ENCODE results near the gene ADAM30. TPM values are rescaled to one million over a fixed set of nuclear protein-coding genes. Genes with fewer than 3 reads are reported as not detected.

ADAM30 gene
- total RNA-seq, 2 experiments from 2014 or later: not detected

DNA sequence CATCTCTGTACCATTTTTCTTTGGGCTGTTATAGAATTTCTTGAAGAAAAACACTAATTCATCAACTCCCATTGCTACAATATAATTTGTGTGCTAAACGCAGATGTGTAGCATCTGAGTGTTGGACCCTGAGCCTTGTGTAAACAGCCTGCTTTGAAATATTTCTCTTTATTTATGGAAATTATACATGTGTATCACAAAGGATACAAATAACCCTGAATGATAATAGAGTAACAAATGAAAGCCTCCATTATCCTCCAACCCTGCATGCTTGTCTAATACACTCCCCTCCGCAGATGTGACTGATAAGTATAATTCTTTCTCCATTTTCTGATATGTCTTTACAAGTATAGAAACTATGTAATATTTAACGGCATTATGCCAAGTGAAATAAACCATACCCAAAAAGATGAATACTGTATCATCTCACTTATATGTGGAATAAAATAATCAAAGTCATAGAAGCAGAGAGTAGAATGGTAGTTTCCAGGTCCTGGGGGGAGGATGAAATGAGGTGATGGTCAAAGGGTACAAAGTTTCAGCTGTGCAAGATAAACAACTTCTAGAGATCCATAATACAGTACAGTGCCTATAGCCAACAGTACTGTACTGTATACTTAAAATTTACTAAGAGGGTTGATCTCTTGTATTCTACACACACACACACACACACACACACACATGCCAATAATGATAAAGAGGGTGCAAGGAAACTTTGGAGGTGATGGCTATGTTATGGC, 2.8 kb upstream of the ADAM30 start:
- H3K27ac Mint-ChIP-seq: no peak overlapping the region
- peaks cover 4% of the 10 kb centered on the region for H3K36me3 Mint-ChIP-seq
- peaks cover 4% of the 10 kb centered on the region for H3K9me3 Mint-ChIP-seq
- H3K27me3 Mint-ChIP-seq: peaks cover 25% of the 10 kb centered on the region
- no peak for DNase-seq
- peaks cover 13% of the 10 kb centered on the region for H3K4me1 Mint-ChIP-seq
- POLR2A ChIA-PET: no interaction called here
- no peak overlapping the region for H3K4me3 Mint-ChIP-seq
- no peak for ATAC-seq (ENCODE audit: low read depth)

DNA sequence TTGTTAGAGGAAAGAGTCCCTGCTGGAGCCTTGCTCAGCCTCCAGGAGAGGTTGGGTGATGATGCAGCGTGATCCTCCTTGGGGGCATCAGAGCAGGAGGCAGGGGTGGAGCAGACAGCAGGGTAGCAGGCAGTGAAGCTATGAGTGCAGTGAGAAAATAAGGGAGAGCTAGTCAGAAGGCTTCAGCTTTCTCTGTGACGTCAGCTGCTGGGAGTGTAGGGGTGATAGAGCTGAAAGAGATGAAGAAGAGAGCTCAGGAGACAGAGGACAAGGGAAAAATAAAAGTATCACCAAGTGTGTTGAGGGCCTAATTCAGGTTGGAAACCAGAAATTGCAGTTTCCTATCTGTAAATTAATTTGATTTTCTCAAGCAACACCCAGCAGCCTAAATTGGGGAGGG, 2.2 kb upstream of the ADAM30 start:
- H3K27ac Mint-ChIP-seq: no peak overlapping the region
- peaks cover 19% of the 10 kb centered on the region for H3K27me3 Mint-ChIP-seq
- POLR2A ChIA-PET: no interaction called here
- H3K36me3 Mint-ChIP-seq: peaks cover 4% of the 10 kb centered on the region
- peaks cover 4% of the 10 kb centered on the region for H3K9me3 Mint-ChIP-seq
- ATAC-seq (ENCODE audit: low read depth) (no peak), DNase-seq (no peak)
- H3K4me1 Mint-ChIP-seq: peaks cover 19% of the 10 kb centered on the region
- H3K4me3 Mint-ChIP-seq: no peak overlapping the region

DNA sequence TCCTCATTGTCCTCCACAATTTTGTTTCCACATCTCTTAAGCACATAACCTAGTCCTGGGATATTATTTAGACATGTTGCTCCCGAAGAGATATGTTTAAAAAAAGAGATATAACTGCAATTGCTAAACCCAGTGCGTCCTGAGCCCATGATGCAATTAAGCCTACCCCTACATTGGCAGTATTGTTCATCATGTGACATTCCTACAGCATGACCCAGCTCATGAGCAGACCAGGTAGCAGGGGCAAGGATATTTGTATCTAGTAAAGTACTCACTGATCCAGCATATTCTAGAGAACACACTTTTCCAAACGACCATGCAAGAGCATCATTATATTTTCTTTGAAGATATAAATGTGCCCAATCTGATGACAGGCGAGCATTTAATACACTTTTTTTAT, 1.2 kb downstream of the ADAM30 start:
- DNase-seq: no peak
- no peak overlapping the region for H3K27ac Mint-ChIP-seq
- H3K36me3 Mint-ChIP-seq: peaks cover 8% of the 10 kb centered on the region
- no peak for ATAC-seq (ENCODE audit: low read depth)
- no peak overlapping the region for H3K4me3 Mint-ChIP-seq
- peaks cover 12% of the 10 kb centered on the region for H3K27me3 Mint-ChIP-seq
- peaks cover 39% of the 10 kb centered on the region for H3K4me1 Mint-ChIP-seq
- peaks cover 2% of the 10 kb centered on the region for H3K9me3 Mint-ChIP-seq
- POLR2A ChIA-PET: no interaction called here

DNA sequence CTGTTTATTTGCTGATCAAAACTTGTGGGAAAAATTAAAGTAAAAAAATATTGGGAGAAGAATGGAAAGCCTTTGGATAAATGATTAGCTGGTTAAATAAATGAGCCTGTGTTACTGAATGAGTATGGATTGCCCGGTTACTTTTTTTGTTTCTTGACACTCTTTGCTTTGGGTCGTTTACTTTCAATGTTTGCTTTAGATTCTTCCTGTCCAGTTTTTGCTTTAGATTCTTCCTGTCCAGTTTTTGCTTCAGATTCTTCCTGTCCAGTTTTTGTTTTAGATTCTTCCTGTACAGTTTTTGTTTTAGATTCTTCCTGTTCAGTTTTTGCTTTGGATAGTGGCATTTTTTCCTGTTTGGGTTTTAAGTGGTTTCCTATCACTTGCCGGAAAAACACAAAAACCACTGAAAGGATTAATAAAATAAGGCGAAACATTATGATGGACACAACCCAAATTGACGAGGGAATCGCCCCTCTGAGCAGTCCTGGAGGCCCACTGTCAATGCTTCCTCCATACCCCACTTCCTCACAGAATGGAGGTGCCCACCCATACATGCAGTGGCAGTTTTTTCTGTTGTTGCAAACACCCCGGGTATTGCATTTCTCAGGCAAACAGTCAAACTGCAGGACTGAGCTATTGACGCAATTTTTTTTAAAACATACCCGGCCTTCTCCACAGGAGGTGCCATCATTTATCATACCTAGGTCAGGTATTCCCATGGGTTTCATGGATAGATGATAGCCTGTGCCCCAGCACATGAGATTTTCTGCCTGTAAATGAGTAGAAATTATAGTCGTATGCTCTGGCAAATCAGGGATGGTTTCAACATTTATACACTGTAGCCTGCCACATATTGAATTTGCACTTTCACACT, 2.3 kb downstream of the ADAM30 start:
- DNase-seq: no peak
- peaks cover 4% of the 10 kb centered on the region for H3K9me3 Mint-ChIP-seq
- peak overlapping the region; percentile 80 for H3K27ac Mint-ChIP-seq
- peaks cover 15% of the 10 kb centered on the region for H3K27me3 Mint-ChIP-seq
- no peak for ATAC-seq (ENCODE audit: low read depth)
- POLR2A ChIA-PET: interaction anchor here (1.0 to 1.2 kb wide), 2 partner anchors 16 to 40 kb away, joined by 3 read pairs; no protein-coding TSS in a partner anchor
- H3K36me3 Mint-ChIP-seq: peaks cover 12% of the 10 kb centered on the region
- H3K4me1 Mint-ChIP-seq: peaks cover 39% of the 10 kb centered on the region
- peak overlapping the region; percentile 70 for H3K4me3 Mint-ChIP-seq

DNA sequence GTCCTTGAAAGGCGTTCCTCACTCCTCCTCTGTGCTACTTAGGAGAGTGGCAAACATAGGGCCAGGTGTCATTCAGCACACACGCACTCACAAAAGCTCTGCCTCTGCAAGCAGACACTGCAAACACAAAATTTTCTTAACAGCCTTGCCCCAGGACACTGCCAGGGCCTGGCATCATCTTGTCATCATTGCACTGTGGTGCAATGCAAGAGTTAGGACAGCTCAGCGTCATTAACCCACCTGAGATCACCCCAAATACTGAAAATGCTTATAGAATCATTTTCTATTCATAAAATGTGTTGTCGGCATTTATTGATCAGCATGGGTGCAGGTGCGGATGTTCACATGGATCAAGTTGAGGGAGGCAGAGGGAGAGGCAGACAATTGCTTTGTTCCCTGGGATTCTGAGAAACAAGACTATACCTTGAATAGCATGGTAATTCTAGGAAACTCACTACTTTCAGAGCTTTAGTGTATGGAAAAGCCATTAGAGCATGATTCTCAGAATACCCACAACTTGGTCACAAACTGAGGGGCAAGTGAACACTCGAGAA, 3.0 kb downstream of the ADAM30 start:
- Mint-ChIP-seq H3K27me3 (peaks cover 15% of the 10 kb centered on the region), H3K4me3 (peak overlapping the region; percentile 70), H3K27ac (peak overlapping the region; percentile 80), H3K9me3 (peaks cover 9% of the 10 kb centered on the region), H3K36me3 (peaks cover 20% of the 10 kb centered on the region), H3K4me1 (peaks cover 39% of the 10 kb centered on the region)
- peak; percentile 91 for ATAC-seq (ENCODE audit: low read depth)
- POLR2A ChIA-PET: interaction anchor here (1.0 to 1.2 kb wide), 2 partner anchors 17 to 41 kb away, joined by 3 read pairs; no protein-coding TSS in a partner anchor
- peak; percentile 43 for DNase-seq

DNA sequence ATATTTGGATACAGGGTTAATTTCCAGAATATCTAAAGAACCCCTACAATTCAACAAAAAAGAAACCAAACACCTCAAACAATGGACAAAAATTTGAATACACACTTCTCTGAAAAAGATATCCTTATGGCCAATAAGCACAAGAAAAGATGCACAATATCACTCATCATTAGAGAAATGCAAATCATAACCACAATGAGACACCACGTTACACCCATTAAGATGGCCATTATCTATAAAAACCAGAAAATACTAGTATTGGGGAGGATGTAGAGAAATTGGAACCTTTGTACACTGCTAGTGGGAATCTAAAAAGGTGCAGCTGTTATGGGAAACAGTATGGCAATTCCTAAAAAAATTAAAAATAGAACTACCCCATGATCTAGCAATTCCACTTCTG, 4.9 kb downstream of the ADAM30 start:
- DNase-seq: no peak
- Mint-ChIP-seq H3K36me3 (peaks cover 25% of the 10 kb centered on the region), H3K9me3 (peaks cover 12% of the 10 kb centered on the region), H3K27me3 (peaks cover 18% of the 10 kb centered on the region), H3K4me1 (peaks cover 39% of the 10 kb centered on the region), H3K4me3 (no peak overlapping the region), H3K27ac (no peak overlapping the region)
- POLR2A ChIA-PET: no interaction called here
- no peak for ATAC-seq (ENCODE audit: low read depth)

DNA sequence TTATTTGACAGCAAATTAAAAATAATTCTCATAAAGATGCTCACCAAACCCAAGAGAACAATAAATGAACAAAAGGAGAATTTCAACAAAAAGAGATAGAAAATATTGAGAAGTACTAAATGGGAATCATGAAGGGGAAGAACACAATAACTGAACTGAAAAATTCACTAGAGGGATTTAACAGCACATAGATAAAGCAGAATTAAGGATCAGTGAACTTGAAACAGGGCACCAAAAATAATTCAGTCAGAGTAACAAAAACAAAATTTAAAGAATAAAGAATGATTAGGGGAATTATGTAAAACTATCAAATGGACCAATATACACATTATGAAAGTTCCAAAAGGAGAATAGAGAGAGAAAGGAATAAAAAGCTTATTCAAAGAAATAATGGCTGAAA, 7.8 kb downstream of the ADAM30 start:
- Mint-ChIP-seq H3K4me1 (peaks cover 27% of the 10 kb centered on the region), H3K4me3 (no peak overlapping the region), H3K36me3 (peaks cover 21% of the 10 kb centered on the region), H3K9me3 (peaks cover 12% of the 10 kb centered on the region), H3K27me3 (peaks cover 28% of the 10 kb centered on the region), H3K27ac (no peak overlapping the region)
- no peak for ATAC-seq (ENCODE audit: low read depth)
- POLR2A ChIA-PET: no interaction called here
- no peak for DNase-seq

DNA sequence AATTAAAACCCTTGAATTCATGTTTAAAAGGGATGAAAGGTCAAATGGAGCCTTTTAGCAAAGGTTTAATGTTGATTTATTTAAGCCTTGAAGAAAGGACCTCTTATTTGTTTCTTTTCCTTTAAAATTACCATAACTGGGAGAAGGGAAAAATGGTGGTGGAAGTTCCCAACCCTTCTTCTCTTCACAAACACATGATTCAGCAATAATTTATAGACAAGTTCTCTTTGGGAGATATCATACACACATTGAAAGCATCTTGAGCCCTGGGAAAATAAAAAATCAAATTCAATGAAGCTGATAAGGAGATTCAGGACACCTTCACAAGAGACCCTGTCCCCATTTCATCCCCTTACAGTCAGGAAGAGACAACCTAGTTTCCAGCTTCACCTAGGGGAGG, 8.9 kb downstream of the ADAM30 start:
- Mint-ChIP-seq H3K36me3 (peaks cover 21% of the 10 kb centered on the region), H3K27me3 (peaks cover 28% of the 10 kb centered on the region), H3K27ac (no peak overlapping the region), H3K4me1 (peaks cover 17% of the 10 kb centered on the region), H3K9me3 (peaks cover 12% of the 10 kb centered on the region), H3K4me3 (no peak overlapping the region)
- no peak for DNase-seq
- POLR2A ChIA-PET: no interaction called here
- no peak for ATAC-seq (ENCODE audit: low read depth)

DNA sequence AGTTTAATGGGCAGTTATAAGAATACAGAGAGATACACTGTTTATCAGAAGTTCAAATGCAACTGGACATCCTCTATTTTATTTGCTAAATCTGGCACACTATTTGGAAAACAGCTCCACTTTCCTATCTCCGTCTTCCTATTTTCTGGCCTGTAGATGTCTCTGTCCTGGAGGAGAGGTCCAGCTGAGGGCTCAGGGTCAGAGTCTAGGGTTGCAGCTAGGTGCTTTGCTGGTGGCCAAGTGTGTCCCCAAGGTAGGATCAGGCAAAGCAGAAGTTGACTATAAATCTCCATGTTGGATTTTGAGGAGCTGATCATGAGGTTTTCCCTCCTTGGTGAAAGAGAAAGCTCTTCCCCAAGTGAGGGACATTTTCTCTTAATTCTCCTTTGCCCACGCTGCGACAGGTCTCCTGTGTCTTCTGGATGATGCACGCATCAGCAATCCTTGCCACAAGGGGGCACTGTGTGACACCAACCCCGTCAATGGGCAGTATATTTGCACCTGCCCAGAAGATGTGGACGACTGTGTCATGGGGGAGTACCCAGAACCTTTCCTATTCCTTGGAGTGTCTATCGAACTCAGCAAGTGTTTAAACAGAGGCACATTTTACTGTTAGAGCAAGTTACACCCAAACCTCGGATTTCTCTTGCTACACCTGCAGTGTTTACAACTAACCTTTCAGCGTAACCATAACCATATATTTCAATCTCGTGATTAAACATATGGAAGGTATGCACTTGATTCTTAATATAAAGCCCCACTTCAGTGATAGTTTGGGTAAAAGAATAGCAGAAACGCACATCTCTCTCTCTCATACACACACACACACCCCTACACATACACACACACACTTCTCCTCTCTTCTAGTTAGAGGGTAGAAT, 10.2 kb downstream of the ADAM30 start:
- H3K27ac Mint-ChIP-seq: no peak overlapping the region
- ATAC-seq (ENCODE audit: low read depth): peak; percentile 60
- H3K27me3 Mint-ChIP-seq: peaks cover 24% of the 10 kb centered on the region
- H3K4me3 Mint-ChIP-seq: no peak overlapping the region
- peaks cover 8% of the 10 kb centered on the region for H3K4me1 Mint-ChIP-seq
- peaks cover 9% of the 10 kb centered on the region for H3K9me3 Mint-ChIP-seq
- POLR2A ChIA-PET: no interaction called here
- H3K36me3 Mint-ChIP-seq: peaks cover 17% of the 10 kb centered on the region
- DNase-seq: peak; percentile 67

DNA sequence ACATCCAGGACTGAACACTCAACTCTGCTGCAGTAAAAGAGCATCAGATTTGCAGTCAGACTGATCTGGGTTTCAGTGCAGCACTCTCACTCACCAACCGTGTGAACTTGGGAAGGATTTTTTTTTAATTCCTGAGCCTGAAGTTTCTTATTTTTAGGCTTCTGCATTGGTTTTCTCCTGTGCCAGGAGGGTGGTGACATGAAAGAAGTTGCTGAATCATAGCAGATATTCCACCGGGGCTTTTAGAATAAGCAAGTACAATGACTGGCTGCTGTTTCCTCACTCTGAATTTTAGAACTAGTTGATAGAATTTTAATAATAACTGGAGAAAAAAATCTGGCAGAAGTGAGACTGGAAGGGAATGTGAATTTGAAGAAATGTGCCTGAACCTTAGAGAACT, 11.6 kb downstream of the ADAM30 start:
- POLR2A ChIA-PET: no interaction called here
- Mint-ChIP-seq H3K4me1 (peaks cover 5% of the 10 kb centered on the region), H3K36me3 (peaks cover 17% of the 10 kb centered on the region), H3K4me3 (no peak overlapping the region), H3K9me3 (peaks cover 9% of the 10 kb centered on the region), H3K27ac (no peak overlapping the region), H3K27me3 (peaks cover 31% of the 10 kb centered on the region)
- ATAC-seq (ENCODE audit: low read depth) (no peak), DNase-seq (no peak)

DNA sequence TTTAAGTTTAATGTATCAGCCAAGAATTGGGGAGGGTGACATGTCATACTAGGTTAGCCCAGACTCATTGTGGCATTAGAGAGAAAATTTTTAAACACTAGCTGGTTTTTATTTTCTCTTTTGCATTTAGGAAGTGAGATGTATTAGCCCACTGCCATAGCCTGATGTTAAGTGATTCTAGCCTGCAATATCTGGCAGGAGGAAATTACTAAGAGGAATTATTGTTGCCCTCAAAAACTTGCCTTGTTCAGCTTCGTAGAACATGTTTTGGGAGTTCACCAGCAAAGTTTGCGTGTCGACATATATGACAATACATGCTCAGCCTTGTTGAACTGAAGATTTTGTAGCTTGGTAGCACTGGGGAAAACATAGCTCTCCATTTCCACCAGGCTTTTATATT, 12.5 kb downstream of the ADAM30 start:
- no peak for DNase-seq
- POLR2A ChIA-PET: no interaction called here
- no peak overlapping the region for H3K27ac Mint-ChIP-seq
- H3K9me3 Mint-ChIP-seq: peaks cover 8% of the 10 kb centered on the region
- H3K36me3 Mint-ChIP-seq: peaks cover 11% of the 10 kb centered on the region
- no peak for ATAC-seq (ENCODE audit: low read depth)
- H3K27me3 Mint-ChIP-seq: peaks cover 28% of the 10 kb centered on the region
- no peak overlapping the region for H3K4me3 Mint-ChIP-seq
- H3K4me1 Mint-ChIP-seq: peaks cover 5% of the 10 kb centered on the region

DNA sequence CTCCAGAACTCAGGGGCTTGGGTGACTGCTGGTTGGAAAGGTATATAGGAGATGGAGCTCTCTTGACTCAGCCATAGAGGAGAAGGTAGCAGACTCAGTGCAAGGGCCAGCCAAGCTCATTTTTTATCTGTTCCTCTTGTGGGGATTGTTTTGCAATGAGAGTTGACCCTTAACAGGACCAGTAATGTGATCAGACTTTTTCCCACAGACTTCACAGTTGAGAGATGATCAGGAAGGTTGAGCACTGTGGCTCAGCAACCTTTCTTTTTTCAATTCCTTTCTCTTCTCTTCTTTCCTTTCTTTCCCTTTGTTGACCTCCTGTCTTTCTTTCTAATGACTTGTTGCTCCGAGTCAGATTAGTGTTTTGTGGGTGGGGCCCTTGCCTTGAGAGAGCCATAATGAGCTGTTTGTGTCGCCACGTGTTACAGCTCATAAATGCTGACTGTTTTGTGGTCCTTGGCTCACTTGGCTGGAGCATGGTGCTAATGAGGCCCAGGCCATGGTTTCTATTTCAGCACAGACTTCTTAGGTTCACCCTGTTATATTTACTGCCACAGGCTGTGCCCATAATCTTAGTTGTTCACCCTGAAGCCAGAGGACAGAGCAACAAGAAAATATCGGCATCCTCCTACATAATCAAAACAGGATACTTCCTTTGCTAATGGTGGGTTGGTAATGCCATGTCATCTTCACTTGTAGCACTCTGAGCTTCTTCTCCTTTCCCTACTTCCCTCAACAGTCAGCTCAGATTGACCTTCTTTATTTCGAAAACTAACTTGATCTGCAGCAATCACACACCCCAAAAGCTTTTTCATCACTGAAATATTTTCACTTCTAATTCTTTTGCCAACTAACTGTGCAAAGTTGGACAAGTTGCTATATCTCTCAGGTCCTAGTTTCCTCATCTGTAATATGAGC, 13.9 kb downstream of the ADAM30 start:
- Mint-ChIP-seq H3K36me3 (peaks cover under 1% of the 10 kb centered on the region), H3K9me3 (no peaks in the 10 kb centered on the region), H3K27ac (no peak overlapping the region), H3K4me3 (no peak overlapping the region), H3K4me1 (peaks cover 5% of the 10 kb centered on the region), H3K27me3 (peaks cover 30% of the 10 kb centered on the region)
- DNase-seq: no peak
- ATAC-seq (ENCODE audit: low read depth): no peak
- POLR2A ChIA-PET: no interaction called here

Data from activated naive CD8-positive, alpha-beta T cell treated with anti-CD3 and anti-CD28 coated beads, Interleukin-2, amount 10 ng/mL, durations not matched to agents 7 days and 5 days (primary cell).